Head of caudate nucleus (tissue), 42 donors: ENCODE data around the gene TGFBR2.

Source experiments
- DNase-seq, 42 donors: peaks; one replicate each; pipeline versions ENCODE4 v3.0.0 to v3.0.0-alpha.2; 2020 to 2021; ENCODE audit warnings: mixed read lengths in 7 of 42
- intact Hi-C: fragments of 100-400 bp; cut with DNase I; formaldehyde crosslinking; loops from one replicate; pipeline ENCODE4 v1.15.0; 2022

The TGFBR2 gene

DNA sequence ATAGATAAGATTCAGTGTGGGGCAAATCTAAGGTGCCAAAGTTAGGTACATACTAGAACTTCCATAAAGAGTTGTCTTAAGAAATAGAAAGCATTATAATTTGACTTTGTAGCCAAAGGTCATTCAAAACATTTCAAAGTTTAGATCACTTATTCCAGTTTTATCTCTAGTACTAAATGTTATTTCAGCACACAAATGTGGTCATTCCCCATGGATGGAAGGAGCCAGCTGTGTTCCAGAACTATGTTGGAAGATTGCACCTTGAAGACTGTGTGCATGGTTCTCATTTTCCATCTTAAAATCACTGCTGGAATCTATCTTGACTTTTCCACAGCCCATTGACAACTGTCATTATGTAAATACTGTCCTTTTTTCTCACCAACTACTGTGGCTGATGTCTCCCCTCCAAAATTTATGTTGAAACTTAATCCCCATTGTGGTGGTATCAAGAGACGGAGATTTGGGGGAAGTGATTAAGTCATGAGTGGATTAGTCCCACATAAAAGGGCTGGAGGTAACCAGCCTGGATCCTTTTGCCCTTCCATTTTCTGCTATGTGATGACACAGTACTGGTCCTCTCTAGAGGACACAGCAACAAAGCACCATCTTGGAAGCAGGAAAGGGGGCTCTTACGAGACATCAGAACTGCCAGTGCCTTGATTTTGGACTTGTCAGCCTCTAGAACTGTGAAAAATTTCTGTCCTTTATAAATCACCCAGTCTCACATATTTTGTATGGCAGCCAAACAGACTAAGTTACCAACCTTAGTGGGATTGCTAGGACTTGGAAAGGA is 24.0 kb downstream of the TGFBR2 start:
- DNase-seq: no peak

DNA sequence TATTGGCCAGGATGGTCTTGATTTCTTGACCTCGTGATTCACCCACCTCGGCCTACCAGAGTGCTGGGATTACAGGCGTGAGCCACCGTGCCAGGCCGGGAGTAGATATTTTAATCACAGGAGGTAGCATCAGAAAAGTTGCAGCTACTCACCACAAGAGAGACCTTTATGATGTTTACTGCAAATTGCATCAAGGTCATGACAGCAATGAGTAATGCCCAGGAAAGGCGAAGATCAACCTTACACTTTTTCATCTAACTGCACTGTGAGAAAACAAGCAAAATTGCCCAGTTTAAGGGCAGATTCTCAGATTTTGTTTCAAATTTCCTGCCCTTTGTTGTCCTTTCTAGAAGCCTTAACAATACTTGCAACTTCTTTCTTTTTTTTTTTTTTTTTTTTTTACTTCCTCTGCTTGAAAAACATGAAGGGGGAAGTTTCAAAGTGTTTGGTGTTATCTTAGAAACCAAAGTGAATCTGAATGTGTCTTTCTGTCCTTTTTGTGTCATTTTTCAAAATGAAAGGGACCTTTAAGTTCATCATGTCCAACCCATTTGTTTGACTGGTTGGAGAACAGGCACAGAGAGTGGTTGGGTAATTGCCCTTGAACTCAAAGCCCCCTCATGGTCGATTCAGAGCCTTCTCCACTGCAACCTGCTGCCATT is 25.0 kb downstream of the TGFBR2 start:
- no peak for DNase-seq
- intact Hi-C loops: no loop called here

More for the DNA sequence above, 24.0 kb downstream of the TGFBR2 start:
- intact Hi-C loops: no loop called here

DNA sequence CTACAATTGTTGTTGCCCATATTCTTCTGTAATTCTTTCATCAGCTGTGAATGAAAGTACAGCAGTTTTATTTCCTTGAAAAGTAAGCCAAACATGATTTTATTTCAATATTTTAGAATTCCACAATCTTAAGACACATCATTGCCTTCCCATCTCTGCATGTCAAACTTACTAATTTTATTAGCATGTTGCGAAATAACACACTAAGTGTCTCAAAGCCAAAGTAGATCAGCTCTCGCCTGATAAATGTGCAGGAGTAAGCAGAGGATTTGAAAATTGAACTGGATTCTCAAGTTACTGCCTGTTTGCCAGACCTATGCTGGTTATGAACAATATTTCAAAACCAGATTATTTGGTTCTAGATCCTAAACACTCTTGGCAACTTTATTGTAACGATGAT is 25.7 kb downstream of the TGFBR2 start:
- no peak for DNase-seq
- intact Hi-C loops: no loop called here

DNA sequence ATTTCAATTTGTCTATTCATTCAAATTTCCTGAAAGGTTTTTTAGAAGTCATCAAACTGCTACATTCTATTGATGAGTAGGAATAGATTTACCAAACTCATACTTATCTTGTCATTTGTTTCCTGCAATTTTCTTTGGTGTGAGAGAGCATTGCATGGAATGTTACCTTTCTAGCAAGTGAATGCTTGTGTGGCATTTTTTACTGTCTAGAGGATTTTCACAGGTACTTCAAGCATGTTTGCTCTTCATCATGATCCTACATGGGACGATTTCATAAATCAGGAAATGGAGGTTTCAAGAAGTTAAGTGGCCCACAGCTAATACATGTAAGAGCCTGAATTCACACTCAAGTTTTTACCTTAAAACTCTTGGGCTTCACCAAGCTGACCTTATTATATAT is 26.1 kb downstream of the TGFBR2 start:
- intact Hi-C loops: no loop called here
- no peak for DNase-seq

DNA sequence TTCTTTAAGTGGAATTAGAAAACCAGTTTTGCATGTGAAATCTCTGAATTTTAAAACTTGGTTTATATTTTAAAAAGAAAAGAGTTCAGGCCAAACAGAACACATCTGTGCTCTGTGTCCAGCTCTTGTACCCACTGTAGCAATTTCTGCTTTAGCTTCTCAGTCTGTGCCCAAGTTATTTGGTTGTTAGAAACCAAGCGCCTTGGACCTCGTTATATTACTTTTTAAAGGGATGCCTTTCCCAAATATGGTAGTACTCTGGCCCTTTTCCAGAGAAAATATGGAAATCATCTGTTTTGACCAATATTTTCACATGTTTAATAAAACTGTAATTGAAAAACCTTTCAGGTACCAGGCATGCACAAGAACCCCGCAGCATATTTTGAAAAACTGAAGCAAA is 27.3 kb downstream of the TGFBR2 start:
- intact Hi-C loops: no loop called here

DNA sequence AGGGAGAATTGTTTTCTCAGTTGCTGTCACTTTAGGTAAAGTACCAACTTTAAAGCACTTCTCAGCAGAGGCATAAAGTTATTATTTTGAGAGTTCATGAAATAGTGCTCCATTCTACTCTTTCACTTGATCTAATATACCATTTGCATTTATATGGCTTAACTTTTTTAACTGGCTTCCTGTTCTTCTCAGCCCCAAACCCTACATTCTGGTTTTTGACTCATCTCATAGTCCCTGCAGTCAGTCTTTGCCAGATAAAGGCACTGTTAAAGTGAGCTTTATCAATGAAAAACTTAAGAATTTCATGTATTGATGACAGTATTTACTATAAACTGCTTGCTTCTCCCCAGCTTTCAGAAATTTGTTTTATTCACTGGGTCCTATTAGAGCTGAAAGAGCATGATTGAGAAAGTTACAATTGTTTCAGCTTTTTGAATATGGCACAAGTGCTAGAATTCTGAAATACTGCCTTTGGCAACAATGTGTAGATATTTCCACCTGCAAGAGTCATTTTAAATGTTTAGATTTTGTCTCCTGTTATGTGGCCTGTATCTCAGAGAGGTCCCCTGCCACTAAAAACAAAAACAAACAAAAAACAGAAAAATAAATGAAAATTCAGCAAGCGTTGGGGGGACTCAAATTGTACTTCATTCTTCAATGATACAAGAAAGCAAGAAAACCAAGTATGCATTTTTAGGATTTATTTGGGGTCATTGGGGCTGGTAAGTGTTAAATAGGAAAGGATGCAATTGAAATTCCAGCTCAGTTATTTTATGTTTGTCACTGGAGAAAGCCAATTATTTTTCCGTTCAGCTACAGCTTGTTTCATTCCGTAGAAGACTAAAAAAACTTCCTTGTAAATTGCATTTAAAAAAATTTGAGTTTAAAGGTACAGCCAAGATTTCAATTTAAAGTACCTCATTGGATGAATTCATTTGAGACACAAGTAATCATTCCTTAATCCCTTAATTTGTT is 28.6 kb downstream of the TGFBR2 start:
- DNase-seq: no peak
- intact Hi-C loops: no loop called here

More for the DNA sequence above, 27.3 kb downstream of the TGFBR2 start:
- no peak for DNase-seq

DNA sequence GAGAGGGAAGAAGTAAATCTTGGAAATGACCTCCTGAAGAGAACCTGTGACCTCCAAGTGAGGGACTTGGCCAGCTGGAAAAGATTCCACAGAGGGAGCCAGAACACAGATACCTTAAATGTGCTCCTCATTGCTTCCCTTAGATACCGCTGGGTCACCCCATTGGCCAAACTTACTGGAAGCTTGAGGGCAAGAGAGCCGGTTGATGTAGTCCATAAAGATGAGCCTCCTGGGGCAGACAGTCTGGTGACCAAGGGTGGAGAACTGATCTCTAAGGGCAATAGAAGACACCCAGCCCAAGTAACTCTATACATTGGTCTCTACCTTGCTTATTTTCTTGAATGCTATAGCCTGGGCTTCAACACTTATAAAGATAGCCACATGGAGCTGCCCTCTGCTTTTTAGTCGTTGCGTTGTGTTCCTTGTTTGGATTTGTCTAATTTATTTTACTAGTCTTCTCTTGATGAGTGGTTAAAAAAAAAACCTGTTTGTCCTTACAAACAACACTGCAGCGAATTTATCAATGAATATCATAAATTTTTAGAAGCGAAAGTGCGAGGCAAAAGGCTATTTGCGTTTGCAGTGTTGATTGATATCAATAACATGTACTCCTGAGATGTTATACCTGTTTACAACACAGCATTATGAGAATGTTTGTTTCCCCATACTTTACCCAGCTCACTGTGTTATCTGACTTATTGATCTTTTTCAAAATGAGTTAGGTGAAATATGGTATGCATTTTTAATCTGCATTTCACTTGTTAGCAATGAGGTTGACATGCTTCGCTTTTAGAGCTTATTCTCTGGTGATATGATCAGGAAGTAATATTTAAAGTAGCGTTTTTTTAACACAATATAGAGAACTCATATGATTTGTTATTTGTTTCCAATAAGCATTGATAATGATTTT is 31.2 kb downstream of the TGFBR2 start:
- DNase-seq: no peak
- intact Hi-C loops: no loop called here

DNA sequence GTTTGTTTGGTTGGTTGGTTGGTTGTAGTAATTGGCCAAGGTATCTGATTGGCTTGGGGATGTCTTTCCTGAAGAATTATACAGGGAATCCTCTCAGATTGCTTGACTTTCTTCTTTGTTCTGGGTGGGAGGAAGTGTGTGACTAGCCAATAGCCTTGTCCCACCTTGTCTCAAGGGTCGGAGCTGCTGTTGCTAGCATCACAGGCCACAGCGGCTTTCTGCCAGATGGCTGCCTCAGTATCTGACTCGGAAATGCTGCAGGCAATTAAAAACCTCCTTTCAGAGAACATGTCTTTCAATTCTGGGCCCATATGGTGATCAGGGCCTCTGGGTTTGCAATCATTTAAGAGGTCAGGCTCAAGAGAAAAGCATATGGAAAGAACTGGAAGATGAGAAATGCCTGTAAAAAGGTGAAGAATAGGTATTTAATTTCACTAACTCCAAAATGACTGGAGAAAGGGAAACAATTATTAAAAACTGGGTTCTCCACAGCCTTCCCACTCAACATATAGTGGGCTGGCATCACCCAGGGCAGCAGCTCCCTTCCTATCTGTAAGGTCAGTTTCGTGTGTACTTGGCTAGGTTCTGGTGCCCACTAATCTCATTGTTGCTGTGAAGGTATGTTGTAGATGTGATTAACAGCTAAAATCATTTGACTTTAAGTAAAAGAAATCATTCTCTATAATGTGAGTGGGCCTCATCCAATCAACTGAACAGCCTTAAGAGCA is 32.4 kb downstream of the TGFBR2 start:
- intact Hi-C loops: no loop called here
- no peak for DNase-seq

DNA sequence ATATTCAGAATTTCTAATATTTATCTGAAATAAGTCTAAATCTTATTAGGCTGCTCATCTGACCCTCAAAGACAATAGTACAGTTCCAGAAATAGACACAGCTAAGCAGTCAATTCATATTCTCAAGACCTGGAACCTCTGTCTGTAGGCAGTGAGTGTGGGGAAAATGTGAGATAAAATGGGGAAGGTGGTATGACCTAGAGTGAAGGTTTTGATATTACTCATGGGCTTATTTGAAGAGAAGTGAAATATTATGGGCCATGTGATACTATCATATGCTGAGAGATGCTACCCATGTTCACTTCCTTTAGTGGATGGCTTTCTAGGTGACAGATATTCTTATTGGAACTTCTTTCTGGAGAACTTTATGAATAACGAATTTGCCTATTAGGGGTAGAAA is 33.5 kb downstream of the TGFBR2 start:
- intact Hi-C loops: no loop called here
- no peak for DNase-seq

DNA sequence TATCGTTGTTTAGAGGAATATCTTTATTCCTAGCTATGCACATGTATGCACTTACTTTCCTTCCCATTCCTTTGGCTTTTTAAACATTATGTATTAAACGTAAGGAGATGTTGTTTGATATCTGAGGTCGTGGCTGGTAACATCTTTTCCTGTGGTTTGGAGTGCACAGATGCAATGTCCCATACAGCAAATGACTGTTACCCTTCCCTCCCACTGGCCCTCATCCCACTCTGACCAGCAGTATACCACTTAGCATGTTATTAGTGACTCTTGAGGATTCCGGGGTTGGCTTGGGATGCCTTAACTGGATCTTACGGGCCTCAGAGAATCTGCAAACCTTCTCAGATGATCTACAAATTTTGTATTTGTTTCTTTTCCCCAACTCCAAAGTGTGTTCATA is 34.5 kb downstream of the TGFBR2 start:
- intact Hi-C loops: no loop called here
- no peak for DNase-seq

DNA sequence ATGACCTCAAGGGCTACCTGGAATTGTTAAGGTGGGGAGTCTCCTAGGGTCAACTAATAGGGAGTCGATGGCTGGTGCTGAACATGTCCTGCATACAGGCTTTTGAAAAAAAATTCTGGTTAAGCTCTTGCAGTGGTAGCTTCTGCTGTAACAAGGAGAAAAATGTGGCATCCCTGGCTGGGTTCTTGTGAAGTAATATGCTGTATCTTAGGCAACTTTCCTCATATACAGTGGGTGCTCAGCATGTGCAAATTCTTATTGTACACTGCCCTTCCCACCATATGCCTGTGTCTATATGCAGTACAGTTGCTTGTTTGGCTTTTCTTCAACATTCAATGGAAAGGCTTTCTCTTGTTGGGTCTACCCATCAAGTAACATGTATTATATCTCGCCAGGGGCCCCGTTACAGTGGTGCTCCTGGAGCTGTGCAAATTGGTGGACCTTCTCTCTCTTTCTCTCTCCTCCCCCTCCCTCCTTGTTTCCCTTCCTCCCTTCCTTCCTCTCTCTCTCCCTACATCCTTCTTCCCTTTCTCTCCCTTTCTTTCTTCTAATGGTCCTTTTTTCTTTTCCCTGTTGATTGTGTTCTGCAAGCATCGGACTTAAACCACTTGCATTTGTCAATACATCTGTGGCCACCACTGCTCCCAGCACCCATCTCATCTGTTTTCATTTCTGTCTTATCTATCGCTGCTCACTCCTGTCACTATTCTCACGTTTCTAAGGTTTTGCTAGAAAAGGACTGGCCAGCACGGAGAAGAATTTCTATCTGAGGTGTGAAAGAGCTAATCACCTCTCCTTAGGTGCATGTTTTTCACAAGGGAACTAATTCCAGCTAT is 35.2 kb downstream of the TGFBR2 start:
- no peak for DNase-seq
- intact Hi-C loops: no loop called here

DNA sequence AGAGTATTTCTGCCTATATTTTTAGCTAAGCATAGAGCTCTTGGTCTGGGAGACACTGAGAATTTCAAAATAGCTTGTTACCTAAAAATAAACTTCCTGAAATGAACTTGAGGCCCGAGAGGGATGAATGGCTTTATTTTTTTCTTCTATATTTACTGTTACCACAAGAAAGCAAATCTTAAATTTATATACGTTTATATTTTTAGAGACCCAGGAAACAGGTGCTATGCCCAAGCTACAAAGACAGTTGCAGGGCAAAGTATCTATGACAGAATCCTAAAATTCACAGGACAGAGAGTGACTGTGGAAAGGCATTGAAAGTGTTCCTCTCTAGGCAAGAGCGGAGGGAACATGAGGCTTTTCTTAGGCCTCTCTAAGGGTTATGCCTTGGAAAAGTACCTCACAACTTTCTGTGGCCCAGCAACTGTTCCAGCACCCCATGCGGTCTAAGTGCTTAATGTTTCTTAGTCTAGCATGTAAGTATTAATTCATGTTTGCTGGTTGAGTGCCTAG is 36.5 kb downstream of the TGFBR2 start:
- DNase-seq: no peak
- intact Hi-C loops: no loop called here

DNA sequence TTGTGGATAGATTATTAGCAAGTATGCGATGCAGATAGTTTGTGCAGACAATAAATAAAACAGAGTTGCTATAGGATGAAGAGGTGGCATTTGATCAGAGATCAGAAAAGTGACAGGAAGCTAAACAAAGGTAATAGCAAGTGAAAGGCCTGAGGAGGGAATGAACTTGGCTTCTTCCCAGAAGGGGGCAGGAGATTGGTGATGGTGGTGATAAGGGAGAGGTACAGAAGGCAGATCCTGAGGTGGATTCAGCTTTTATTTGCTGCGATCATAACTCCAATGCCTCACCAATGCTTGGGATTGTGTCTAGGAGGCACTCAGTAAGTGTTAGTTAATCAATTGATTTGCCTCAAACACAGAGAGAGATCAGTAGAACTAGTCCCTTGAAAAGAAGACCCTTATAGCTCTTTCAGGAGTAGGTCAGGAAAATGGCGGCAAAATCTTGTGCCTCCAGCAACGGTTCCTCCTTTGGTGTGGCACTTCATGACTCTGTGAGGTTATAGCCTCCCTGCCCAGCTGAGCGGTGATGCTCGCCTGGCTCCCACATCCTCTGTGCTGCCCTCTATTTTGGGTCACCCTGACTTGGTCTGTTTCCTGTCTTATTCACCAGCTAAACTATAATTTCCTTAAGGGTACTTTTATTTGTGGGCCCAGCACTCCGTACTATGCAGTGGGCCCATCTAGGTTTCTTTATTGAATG is 37.5 kb downstream of the TGFBR2 start:
- peak in 2 of 42 donors; percentile 18 to 23 for DNase-seq
- intact Hi-C loops: no loop called here

DNA sequence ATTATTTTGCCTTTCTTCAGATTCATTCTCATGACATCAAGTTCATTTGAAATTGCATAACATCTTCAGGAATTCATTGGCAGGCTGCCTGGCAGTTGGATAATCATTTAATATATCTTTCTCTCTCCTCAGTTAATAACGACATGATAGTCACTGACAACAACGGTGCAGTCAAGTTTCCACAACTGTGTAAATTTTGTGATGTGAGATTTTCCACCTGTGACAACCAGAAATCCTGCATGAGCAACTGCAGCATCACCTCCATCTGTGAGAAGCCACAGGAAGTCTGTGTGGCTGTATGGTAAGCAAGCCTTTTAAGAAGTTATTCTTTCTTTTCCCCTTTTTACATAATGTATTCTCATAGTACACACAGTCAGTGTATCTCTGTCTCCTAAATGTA is 38.2 kb downstream of the TGFBR2 start:
- intact Hi-C loops: no loop called here
- peak in 3 of 42 donors; percentile 8 to 37 (median 20) for DNase-seq

DNA sequence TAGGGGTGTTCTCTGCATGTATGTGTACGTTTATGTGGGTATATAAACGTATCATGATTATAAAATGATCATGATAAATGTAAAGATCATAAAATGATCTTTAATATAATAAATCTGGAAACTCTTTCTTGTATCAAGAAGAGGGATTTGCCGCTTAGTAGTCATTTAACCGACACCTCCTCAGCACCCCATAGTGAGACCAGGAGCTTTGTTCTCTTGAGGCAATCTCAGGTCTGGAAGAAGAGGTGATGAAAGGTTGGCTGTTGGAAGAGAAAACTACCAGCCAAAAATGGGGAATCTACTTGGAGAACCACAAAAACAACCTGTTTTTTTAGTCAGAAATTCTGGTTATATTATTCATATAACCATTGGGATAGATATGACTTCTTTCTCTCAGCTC is 38.7 kb downstream of the TGFBR2 start:
- intact Hi-C loops: no loop called here
- DNase-seq: no peak

DNA sequence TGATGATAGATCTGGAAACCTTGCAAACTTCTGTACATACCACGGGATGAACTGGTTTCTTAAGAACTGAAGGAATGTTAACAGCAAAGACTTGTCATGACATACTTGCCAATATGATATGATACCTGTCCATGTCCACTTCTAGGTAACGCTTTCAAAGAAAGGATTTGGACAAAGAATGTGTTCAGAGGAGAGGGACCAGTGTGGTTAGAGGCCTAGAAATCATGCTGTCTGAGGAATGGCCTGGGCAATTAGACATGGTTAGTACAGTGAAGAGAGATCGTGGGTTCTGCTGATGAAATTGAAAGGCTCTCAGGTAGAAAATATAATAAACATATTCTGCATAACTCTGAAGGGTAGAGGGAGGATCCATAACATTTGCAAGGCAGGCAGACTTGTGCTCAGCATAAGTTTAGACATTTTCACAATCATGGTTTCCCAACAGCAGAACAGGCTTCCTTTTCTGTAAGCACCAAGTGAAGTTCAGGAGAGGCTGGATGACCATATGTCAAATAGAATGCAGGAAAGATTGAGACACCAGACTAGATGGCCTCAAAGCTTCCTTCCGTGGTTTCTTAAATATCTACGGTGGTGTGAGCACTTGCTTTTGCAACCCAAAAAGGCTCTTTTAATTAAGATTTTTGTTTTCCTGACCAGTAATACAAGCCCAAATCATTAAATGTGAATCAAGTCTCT is 39.9 kb downstream of the TGFBR2 start:
- intact Hi-C loops: no loop called here
- DNase-seq: no peak
